Liver (tissue), 3 donors: ENCODE data around the gene SLC16A6.
"Not testable (repeated sequence)": the region's sequence is repeated elsewhere in the genome, so short reads cannot be mapped to it uniquely, and the experiment has no call there.

ENCODE experiments used
- EGR1 ChIP-seq, 2 donors: IDR thresholded peaks; 2 replicates each; pipeline ENCODE4 v1.6.1; 2016 to 2018; ENCODE audit warnings: antibody characterized with exemption in 2 of 2, low read depth in 2 of 2
- JUND ChIP-seq, 2 donors: IDR thresholded peaks; 2 replicates each; pipeline ENCODE4 v1.6.1; 2016; ENCODE audit warnings: antibody characterized with exemption in 2 of 2
- NR2F2 ChIP-seq: IDR thresholded peaks from 2 replicates; pipeline ENCODE4 v1.6.1; 2016; ENCODE audit warnings: antibody characterized with exemption
- RAD21 ChIP-seq, 2 donors: IDR thresholded peaks; 2 replicates each; pipeline ENCODE4 v1.6.1; 2016; ENCODE audit warnings: antibody characterized with exemption in 2 of 2, mild to moderate bottlenecking in 2 of 2
- RXRA ChIP-seq, 2 donors: IDR thresholded peaks; 2 replicates each; pipeline ENCODE4 v1.6.1; 2017 to 2018; ENCODE audit warnings: antibody characterized with exemption in 2 of 2, mild to moderate bottlenecking in 1 of 2
- TAF1 ChIP-seq: conservative IDR thresholded peaks from 2 replicates; pipeline ENCODE4 v1.6.1; 2016; ENCODE audit warnings: antibody characterized with exemption, mild to moderate bottlenecking
- TF ChIP-seq, protein P1 (sequence below): fragments of 150-350 bp; IDR thresholded peaks from 2 replicates; pipeline ENCODE4 v1.5.1; 2017; ENCODE audit warnings: improper control_type of control experiment, low read depth, low read length; ENCODE audit not compliant: missing input control
- TF ChIP-seq, protein P2 (sequence below): IDR thresholded peaks from 2 replicates; pipeline ENCODE4 v1.6.1; 2016; ENCODE audit warnings: antibody characterized with exemption
- TF ChIP-seq, protein P3 (sequence below): IDR thresholded peaks from 2 replicates; pipeline ENCODE4 v1.6.1; 2016; ENCODE audit warnings: antibody characterized with exemption
- donor health status: healthy.
- donor health status: healthy.

DNA sequence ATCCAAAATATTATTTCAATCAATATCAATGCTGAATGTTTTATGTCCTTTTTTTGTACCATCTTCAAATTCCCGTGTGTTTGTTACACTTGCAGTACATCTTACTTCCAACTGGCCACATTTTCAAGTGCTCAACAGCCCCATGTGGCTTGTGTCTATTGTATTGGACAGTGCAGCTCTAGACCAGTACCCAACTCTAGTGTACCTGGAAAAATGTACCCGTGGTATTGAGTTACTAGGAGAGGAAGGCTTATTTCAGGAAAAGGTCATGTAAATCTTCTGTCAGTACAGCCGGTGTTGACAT lies 31.3 kb downstream of the SLC16A6 start:
- TF ChIP-seq, protein P1, sequence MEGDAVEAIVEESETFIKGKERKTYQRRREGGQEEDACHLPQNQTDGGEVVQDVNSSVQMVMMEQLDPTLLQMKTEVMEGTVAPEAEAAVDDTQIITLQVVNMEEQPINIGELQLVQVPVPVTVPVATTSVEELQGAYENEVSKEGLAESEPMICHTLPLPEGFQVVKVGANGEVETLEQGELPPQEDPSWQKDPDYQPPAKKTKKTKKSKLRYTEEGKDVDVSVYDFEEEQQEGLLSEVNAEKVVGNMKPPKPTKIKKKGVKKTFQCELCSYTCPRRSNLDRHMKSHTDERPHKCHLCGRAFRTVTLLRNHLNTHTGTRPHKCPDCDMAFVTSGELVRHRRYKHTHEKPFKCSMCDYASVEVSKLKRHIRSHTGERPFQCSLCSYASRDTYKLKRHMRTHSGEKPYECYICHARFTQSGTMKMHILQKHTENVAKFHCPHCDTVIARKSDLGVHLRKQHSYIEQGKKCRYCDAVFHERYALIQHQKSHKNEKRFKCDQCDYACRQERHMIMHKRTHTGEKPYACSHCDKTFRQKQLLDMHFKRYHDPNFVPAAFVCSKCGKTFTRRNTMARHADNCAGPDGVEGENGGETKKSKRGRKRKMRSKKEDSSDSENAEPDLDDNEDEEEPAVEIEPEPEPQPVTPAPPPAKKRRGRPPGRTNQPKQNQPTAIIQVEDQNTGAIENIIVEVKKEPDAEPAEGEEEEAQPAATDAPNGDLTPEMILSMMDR: not testable (repeated sequence)
- not testable (repeated sequence) for TF ChIP-seq JUND (IDR thresholded peaks at IDR 0.05); EGR1 (IDR thresholded peaks at IDR 0.05; ENCODE audit: low read depth in 2 of 2); TAF1; RXRA (IDR thresholded peaks at IDR 0.05); NR2F2; RAD21 (IDR thresholded peaks at IDR 0.05)
- TF ChIP-seq, protein P2, sequence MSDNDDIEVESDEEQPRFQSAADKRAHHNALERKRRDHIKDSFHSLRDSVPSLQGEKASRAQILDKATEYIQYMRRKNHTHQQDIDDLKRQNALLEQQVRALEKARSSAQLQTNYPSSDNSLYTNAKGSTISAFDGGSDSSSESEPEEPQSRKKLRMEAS: not testable (repeated sequence)
- TF ChIP-seq, protein P3, sequence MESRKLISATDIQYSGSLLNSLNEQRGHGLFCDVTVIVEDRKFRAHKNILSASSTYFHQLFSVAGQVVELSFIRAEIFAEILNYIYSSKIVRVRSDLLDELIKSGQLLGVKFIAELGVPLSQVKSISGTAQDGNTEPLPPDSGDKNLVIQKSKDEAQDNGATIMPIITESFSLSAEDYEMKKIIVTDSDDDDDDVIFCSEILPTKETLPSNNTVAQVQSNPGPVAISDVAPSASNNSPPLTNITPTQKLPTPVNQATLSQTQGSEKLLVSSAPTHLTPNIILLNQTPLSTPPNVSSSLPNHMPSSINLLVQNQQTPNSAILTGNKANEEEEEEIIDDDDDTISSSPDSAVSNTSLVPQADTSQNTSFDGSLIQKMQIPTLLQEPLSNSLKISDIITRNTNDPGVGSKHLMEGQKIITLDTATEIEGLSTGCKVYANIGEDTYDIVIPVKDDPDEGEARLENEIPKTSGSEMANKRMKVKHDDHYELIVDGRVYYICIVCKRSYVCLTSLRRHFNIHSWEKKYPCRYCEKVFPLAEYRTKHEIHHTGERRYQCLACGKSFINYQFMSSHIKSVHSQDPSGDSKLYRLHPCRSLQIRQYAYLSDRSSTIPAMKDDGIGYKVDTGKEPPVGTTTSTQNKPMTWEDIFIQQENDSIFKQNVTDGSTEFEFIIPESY: not testable (repeated sequence)
